Measurements from ENCODE around the gene MAGEF1. TPM values are rescaled to one million over a fixed set of nuclear protein-coding genes. Genes with fewer than 3 reads are reported as not detected.

MAGEF1 gene
- total and polyA plus RNA-seq, 2 experiments from 2014 or later: 66.5 to 88.7 TPM

DNA sequence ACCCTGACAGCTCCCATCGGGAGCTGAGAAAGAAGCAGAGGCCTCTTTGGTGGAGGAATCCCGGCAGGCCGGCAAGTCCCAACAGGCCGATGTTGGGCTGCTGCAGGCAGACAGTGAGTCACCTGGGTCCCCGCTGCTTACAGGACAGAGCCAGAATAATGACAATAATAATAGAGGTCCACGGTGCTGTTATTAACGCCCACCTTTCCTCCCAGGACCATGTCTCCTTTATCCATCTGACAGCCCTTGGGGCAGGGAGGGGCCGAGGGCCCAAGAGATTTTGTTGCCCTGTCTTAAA lies 29.3 kb upstream of the MAGEF1 start:
- Histone ChIP-seq H3K4me3 (no peak overlapping the region), H3K9me2 (ENCODE audit: insufficient read depth) (no peaks in the 10 kb centered on the region), H3F3A (replicated peaks; ENCODE audit: low read depth) (no peaks in the 10 kb centered on the region), H3K4me2 (no peak overlapping the region), H3K79me2 (replicated peaks; ENCODE audit: insufficient read depth) (no peaks in the 10 kb centered on the region), H3K36me3 (ENCODE audit: insufficient read depth) (no peaks in the 10 kb centered on the region), H4K20me1 (replicated peaks; ENCODE audit: insufficient read depth) (no peaks in the 10 kb centered on the region), H3K4me1 (ENCODE audit: insufficient read depth) (no peaks in the 10 kb centered on the region), H3K27me3 (ENCODE audit: insufficient read depth) (no peaks in the 10 kb centered on the region), H2AFZ (no peak overlapping the region), H3K27ac (ENCODE audit: low read depth) (no peak overlapping the region)
- Mint-ChIP-seq H3K36me3 (ENCODE audit: low read depth) (no peaks in the 10 kb centered on the region), H3K4me1 (peaks cover 22% of the 10 kb centered on the region), H3K9me3 (no peaks in the 10 kb centered on the region), H3K4me3 (no peak overlapping the region), H3K27ac (no peak overlapping the region), H3K27me3 (ENCODE audit: insufficient read depth, low read depth, poor library complexity) (peaks cover 10% of the 10 kb centered on the region)
- ATAC-seq: no peak
- TF ChIP-seq STAT1 (IDR thresholded peaks at IDR 0.05; ENCODE audit: unreplicated experiment) (no peak), CTCF (conservative IDR thresholded peaks at IDR 0.05; ENCODE audit: low read depth in 2 of 2) (no peak), EZH2phosphoT487 (IDR thresholded peaks at IDR 0.05; ENCODE audit: unreplicated experiment) (no peak), ZNF462 (CRISPR knock-in tag; IDR thresholded peaks at IDR 0.05) (no peak), EZH2 (IDR thresholded peaks at IDR 0.05; ENCODE audit: low read depth, unreplicated experiment) (no peak), ZNF114 (CRISPR knock-in tag; IDR thresholded peaks at IDR 0.05) (no peak), POLR2AphosphoS5 (IDR thresholded peaks at IDR 0.05; ENCODE audit: low read depth) (no peak), CREB1 (CRISPR knock-in tag; IDR thresholded peaks at IDR 0.05; ENCODE audit: low read depth) (no peak), ETS1 (IDR thresholded peaks at IDR 0.05) (no peak), NANOG (IDR thresholded peaks at IDR 0.05; ENCODE audit: borderline replicate concordance) (no peak), REST (IDR thresholded peaks at IDR 0.05; ENCODE audit: unreplicated experiment) (no peak), JUNB (IDR thresholded peaks at IDR 0.05; ENCODE audit: unreplicated experiment) (no peak), ZNF331 (CRISPR knock-in tag; IDR thresholded peaks at IDR 0.05; ENCODE audit: low read depth) (no peak)
- DNase-seq (ENCODE audit: low spot score): no peak
